Mononuclear cell (primary cell): ENCODE results near the gene CAST. TPM values are rescaled to one million over a fixed set of nuclear protein-coding genes. Genes with fewer than 3 reads are reported as not detected.

Source experiments
- H3K27me3 ChIP-seq: 2 replicates; pipeline ENCODE4 v1.6.0; 2011; ENCODE audit warnings: low read length, control low read depth; ENCODE audit not compliant: insufficient read depth
- H3K4me1 ChIP-seq: 2 replicates; pipeline ENCODE4 v1.5.1; 2011; ENCODE audit warnings: mild to moderate bottlenecking, low read length, control low read depth; ENCODE audit not compliant: insufficient read depth
- H3K4me3 ChIP-seq: 2 replicates; pipeline ENCODE4 v1.5.1; 2011; ENCODE audit warnings: mild to moderate bottlenecking, low read length, moderate library complexity
- H3K9me3 ChIP-seq: 2 replicates; pipeline ENCODE4 v1.5.1; 2011; ENCODE audit warnings: low read depth, mild to moderate bottlenecking, control low read depth, low read length
- total RNA-seq: library from RNA; depleted of rRNA; stranded (reverse); fragments of >200 nt; gene quantifications from one replicate; pipeline ENCODE4 v1.2.3, GENCODE V29; 2012

CAST gene
- total RNA-seq, 1 donor, result 276 TPM

GRCh38 chr5:96703995-96704394 lies 41.8 kb downstream of the CAST start:
- no peaks in the 10 kb centered on the region for H3K9me3 ChIP-seq
- peaks cover 36% of the 10 kb centered on the region for H3K4me1 ChIP-seq
- H3K4me3 ChIP-seq, result no peak overlapping the region
- H3K27me3 ChIP-seq, result no peaks in the 10 kb centered on the region

- peaks cover 24% of the 10 kb centered on the region for H3K4me1 ChIP-seq
- H3K4me3 ChIP-seq, result no peak overlapping the region
- H3K27me3 ChIP-seq, result no peaks in the 10 kb centered on the region
- H3K9me3 ChIP-seq, result no peaks in the 10 kb centered on the region
Observed at GRCh38 chr5:96706433-96707111, 44.4 kb downstream of the CAST start.

- no peak overlapping the region for H3K4me3 ChIP-seq
- no peaks in the 10 kb centered on the region for H3K9me3 ChIP-seq
- H3K4me1 ChIP-seq, result peaks cover 5% of the 10 kb centered on the region
- H3K27me3 ChIP-seq, result no peaks in the 10 kb centered on the region
Observed at GRCh38 chr5:96708600-96708999, 46.4 kb downstream of the CAST start.

- Histone ChIP-seq H3K4me3 (no peak overlapping the region), H3K4me1 (peaks cover 6% of the 10 kb centered on the region), H3K9me3 (no peaks in the 10 kb centered on the region), H3K27me3 (no peaks in the 10 kb centered on the region)
Observed at GRCh38 chr5:96709152-96709821, 47.1 kb downstream of the CAST start.

GRCh38 chr5:96712100-96712746 lies 50.0 kb downstream of the CAST start:
- H3K4me3 ChIP-seq, result no peak overlapping the region
- no peaks in the 10 kb centered on the region for H3K27me3 ChIP-seq
- no peaks in the 10 kb centered on the region for H3K9me3 ChIP-seq
- H3K4me1 ChIP-seq, result peaks cover 16% of the 10 kb centered on the region

GRCh38 chr5:96714450-96714849 lies 52.3 kb downstream of the CAST start:
- Histone ChIP-seq H3K27me3 (no peaks in the 10 kb centered on the region), H3K4me3 (no peak overlapping the region), H3K9me3 (no peaks in the 10 kb centered on the region), H3K4me1 (peaks cover 16% of the 10 kb centered on the region)

GRCh38 chr5:96714951-96715451 lies 52.8 kb downstream of the CAST start:
- peaks cover 16% of the 10 kb centered on the region for H3K4me1 ChIP-seq
- H3K4me3 ChIP-seq, result no peak overlapping the region
- H3K9me3 ChIP-seq, result no peaks in the 10 kb centered on the region
- H3K27me3 ChIP-seq, result no peaks in the 10 kb centered on the region

GRCh38 chr5:96716007-96716406 lies 53.8 kb downstream of the CAST start:
- H3K9me3 ChIP-seq, result no peaks in the 10 kb centered on the region
- no peaks in the 10 kb centered on the region for H3K27me3 ChIP-seq
- H3K4me1 ChIP-seq, result peaks cover 16% of the 10 kb centered on the region
- H3K4me3 ChIP-seq, result no peak overlapping the region

- H3K4me3 ChIP-seq, result no peak overlapping the region
- no peaks in the 10 kb centered on the region for H3K27me3 ChIP-seq
- no peaks in the 10 kb centered on the region for H3K9me3 ChIP-seq
- H3K4me1 ChIP-seq, result peaks cover 16% of the 10 kb centered on the region
Observed at GRCh38 chr5:96716716-96717115, 54.5 kb downstream of the CAST start.

GRCh38 chr5:96717874-96718273 lies 55.7 kb downstream of the CAST start:
- Histone ChIP-seq H3K4me3 (no peak overlapping the region), H3K4me1 (peaks cover 16% of the 10 kb centered on the region)

GRCh38 chr5:96718635-96719077 lies 56.5 kb downstream of the CAST start:
- Histone ChIP-seq H3K4me1 (peaks cover 16% of the 10 kb centered on the region), H3K9me3 (no peaks in the 10 kb centered on the region), H3K27me3 (no peaks in the 10 kb centered on the region), H3K4me3 (no peak overlapping the region)

More at GRCh38 chr5:96717874-96718273, 55.7 kb downstream of the CAST start:
- H3K9me3 ChIP-seq, result no peaks in the 10 kb centered on the region
- no peaks in the 10 kb centered on the region for H3K27me3 ChIP-seq

GRCh38 chr5:96720408-96720807 lies 58.2 kb downstream of the CAST start:
- H3K9me3 ChIP-seq, result no peaks in the 10 kb centered on the region
- no peak overlapping the region for H3K4me3 ChIP-seq
- H3K4me1 ChIP-seq, result no peaks in the 10 kb centered on the region
- no peaks in the 10 kb centered on the region for H3K27me3 ChIP-seq

GRCh38 chr5:96721351-96721977 lies 59.3 kb downstream of the CAST start:
- Histone ChIP-seq H3K9me3 (no peaks in the 10 kb centered on the region), H3K4me1 (no peaks in the 10 kb centered on the region), H3K27me3 (no peaks in the 10 kb centered on the region), H3K4me3 (no peak overlapping the region)

GRCh38 chr5:96725257-96725656 lies 63.1 kb downstream of the CAST start:
- no peaks in the 10 kb centered on the region for H3K4me1 ChIP-seq
- H3K9me3 ChIP-seq, result no peaks in the 10 kb centered on the region
- H3K27me3 ChIP-seq, result no peaks in the 10 kb centered on the region
- no peak overlapping the region for H3K4me3 ChIP-seq

- no peaks in the 10 kb centered on the region for H3K4me1 ChIP-seq
- no peak overlapping the region for H3K4me3 ChIP-seq
- H3K27me3 ChIP-seq, result no peaks in the 10 kb centered on the region
- H3K9me3 ChIP-seq, result no peaks in the 10 kb centered on the region
Observed at GRCh38 chr5:96726802-96727201, 64.6 kb downstream of the CAST start.
